GM11168 (cell line): Measurements from ENCODE around the gene SSRP1.
"Not testable (repeated sequence)": the region's sequence is repeated elsewhere in the genome, so short reads cannot be mapped to it uniquely, and the experiment has no call there.

Experiments
- in situ Hi-C: fragments of 300-500 bp; cut with MboI; formaldehyde crosslinking; loops from one replicate; pipeline ENCODE4 v1.12.0; 2022; ENCODE audit warnings: low sequenced_read_pairs; ENCODE audit not compliant: unreplicated experiment

SSRP1 gene

DNA sequence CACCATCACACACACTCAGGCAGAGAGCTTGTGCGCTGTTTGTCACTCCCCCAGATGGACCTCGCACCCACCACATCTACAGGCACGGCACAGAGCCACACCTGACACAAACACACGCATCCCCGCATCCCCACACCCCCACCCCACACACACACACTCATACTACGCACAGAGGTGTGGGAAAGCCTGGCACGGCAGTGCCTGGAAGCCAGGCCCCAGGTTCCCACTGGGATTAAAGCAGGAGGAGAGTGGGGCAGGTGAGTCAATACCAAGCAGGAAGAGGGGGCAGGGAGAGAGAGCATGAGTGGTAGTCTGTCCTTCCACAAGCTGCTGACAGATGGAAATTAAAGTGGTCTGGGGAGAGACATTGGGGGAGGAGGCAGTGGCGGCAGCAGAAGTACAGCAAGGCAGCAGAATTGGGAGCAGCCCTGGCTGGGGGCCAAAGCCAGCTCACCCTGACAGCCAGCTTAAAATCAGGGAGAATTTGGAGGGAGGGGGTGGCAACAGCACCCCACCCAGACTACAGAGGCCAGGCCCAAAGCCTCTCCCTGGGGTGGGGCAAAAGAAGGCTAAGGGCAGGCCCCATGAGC, 31.6 kb downstream of the SSRP1 start:
- in situ Hi-C loops: no loop called here

GRCh38 chr11:57303280-57303989, 32.3 kb downstream of the SSRP1 start:
- in situ Hi-C loops: no loop called here

DNA sequence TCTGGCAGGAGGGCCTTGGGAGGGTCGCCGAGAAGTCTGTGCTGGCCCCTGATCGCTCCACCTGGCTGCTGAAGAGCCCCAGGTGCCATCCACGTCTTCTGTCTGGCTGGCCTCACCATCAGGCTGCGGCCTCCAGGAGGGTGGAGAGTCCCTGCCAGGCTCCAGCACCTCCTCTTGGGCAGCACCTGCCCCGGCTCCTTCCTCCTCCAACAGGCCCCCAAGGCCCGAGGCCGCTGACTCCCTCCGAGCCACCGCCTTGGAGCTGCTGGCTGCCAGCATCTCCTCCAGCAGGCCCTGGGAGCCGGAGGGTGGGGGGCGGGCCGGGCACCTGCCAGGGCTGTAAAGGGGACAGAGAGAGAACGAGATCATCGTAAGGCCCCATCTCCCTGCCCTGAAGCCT, 33.2 kb downstream of the SSRP1 start:
- in situ Hi-C loops: no loop called here

- in situ Hi-C loops: no loop called here
Measured at GRCh38 chr11:57301711-57302423, 33.8 kb downstream of the SSRP1 start.

DNA sequence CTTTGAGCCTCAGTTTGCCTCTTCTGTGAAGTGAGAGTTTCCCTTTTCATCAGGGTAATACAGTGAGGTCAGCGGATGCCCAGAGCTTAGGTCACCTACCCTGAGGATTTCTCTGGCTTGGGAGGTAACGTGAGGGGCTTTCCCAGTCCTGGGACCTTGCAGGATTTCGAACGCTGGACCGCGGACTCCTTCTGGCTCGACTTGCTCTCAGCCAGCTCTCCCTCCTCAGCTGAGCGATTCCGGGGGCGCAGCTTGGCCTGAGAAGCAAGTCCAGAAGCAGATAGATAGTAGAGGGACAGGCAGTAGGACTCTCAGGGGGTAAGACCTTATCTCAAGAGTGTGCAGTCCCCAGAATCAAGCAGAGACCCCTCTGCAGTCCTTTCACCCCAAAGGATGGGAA, 34.9 kb downstream of the SSRP1 start:
- in situ Hi-C loops: no loop called here

GRCh38 chr11:57299150-57299737, 36.4 kb downstream of the SSRP1 start:
- in situ Hi-C loops: no loop called here

DNA sequence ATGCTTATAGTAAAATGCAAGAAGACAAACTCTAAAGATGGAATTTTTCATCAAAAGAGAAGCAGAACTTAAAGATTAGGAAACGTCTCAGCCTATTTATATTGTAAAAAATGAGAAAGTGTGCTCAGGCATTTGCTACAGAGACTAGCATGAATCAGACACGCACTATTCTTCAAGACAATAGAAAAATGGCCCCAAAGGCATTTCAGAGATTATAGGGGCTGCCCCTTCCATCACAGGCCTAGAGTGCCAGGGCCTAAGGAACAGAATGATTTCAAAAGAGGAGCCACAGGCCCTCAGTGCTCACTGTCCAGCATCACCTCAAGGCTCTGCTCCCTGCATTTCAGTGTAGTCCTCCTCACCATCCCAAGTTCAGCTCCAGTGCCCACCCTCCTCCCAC, 38.5 kb downstream of the SSRP1 start:
- in situ Hi-C loops: no loop called here

GRCh38 chr11:57296205-57296604, 39.5 kb downstream of the SSRP1 start:
- in situ Hi-C loops: not testable (repeated sequence)

GRCh38 chr11:57294225-57295131, 41.2 kb downstream of the SSRP1 start:
- in situ Hi-C loops: no loop called here

DNA sequence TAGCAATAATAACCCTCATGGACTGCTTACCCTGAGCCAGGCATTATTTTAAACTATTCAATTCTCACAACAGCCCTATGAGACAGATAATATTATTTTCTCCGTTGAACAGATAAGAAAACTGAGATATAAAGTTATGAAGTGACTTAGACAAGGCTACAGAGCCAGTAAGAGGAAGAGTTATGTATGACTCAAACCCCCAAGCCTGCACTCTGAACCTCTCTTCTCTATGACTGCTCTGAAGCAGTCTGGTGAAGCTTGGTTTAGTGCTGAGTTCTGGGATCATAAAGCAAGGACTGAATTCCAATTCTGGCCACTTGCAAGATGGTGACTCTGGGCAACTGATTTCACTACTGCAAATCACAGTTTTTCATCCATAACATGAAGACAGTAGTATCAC, 45.4 kb downstream of the SSRP1 start:
- in situ Hi-C loops: no loop called here

- in situ Hi-C loops: no loop called here
Measured at GRCh38 chr11:57288771-57289579, 46.7 kb downstream of the SSRP1 start.

DNA sequence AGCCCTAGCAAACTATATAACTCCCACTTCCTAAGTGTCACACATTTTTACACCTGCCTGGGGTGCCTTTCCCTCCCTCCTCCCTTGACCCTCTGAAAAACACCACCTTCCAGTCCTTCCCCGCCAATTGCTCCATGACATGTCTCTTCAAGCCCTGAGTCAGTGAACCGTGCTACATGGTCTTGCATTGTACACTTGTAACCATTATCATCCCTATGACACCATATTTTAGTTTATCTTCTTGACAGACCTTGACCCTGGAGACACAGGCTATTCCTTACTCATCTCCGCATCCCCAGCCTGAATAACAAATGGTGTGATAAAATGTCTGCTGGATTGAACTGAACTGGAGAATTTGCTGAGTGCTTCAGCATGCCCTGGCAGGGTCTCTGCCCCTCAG, 47.8 kb downstream of the SSRP1 start:
- in situ Hi-C loops: no loop called here

DNA sequence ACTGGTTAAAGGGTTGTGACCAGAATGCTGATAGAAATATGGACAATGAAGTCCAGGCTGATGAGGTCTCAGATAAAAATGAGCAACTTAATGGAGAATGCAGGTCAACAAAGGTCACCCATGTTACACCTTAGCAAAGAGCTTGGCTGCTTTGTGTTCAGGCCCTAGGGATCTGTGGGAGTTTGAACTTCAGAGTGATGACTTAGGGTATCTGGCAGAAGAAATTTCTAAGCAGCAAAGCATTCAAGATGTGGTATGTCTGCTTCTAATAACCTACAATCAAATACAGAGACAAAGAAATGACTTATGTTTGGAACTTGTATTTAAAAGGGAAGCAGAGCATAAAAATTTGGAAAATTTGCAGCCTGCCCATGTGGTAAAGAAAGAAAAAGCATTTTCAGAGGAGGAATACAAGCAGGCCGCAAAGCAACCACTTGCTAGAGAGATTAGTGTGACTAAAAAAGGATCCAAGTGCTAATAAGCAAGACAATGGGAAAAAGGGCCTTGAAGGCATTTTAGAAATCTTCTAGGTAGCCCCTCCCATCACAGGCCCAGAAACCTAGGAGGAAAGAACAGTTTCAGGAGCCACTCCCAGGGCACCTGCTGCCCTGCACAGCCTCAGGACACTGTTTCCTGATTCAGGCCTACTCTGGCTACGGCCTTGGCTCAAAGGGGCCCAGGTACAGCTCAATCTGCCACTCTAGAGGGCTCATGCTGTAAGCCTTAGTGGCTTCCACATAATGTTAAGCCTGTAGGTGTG, 52.3 kb downstream of the SSRP1 start:
- in situ Hi-C loops: no loop called here

DNA sequence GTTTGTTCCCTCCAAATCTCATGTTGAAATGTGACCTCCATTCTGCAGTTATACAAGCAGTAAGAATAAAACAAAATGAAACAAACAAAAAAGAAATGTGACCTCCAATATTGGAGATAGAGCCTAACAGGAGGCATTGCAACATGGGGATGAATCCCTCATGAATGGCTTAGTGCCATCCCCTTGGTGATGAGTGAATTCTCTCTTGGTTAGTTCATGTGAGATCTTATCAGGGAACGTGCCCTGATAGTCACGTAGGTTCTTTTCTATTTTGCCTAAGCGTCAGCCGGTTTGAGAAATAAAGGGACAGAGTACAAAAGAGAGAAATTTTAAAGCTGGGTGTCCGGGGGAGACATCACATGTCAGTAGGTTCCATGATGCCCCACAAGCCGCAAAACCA, 54.1 kb downstream of the SSRP1 start:
- in situ Hi-C loops: not testable (repeated sequence)

- in situ Hi-C loops: no loop called here
Measured at GRCh38 chr11:57279116-57279515, 56.6 kb downstream of the SSRP1 start.

DNA sequence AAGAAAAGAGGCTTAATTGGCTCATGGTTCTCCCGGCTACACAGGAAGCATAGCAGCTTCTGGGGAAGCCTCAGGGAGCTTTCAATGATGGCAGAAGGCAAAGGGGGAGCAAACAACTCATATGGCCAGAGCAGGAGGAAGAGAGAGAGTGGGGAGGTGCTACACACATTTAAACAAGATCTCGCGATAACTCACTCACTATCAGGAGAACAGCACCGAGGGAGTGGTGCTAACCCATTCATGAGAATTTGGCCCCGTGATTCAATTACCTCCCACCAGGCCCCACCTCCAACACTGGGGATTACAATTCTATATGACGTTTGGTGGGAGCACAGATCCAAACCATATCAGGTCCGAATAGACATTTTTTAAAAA, 57.0 kb downstream of the SSRP1 start:
- in situ Hi-C loops: no loop called here

DNA sequence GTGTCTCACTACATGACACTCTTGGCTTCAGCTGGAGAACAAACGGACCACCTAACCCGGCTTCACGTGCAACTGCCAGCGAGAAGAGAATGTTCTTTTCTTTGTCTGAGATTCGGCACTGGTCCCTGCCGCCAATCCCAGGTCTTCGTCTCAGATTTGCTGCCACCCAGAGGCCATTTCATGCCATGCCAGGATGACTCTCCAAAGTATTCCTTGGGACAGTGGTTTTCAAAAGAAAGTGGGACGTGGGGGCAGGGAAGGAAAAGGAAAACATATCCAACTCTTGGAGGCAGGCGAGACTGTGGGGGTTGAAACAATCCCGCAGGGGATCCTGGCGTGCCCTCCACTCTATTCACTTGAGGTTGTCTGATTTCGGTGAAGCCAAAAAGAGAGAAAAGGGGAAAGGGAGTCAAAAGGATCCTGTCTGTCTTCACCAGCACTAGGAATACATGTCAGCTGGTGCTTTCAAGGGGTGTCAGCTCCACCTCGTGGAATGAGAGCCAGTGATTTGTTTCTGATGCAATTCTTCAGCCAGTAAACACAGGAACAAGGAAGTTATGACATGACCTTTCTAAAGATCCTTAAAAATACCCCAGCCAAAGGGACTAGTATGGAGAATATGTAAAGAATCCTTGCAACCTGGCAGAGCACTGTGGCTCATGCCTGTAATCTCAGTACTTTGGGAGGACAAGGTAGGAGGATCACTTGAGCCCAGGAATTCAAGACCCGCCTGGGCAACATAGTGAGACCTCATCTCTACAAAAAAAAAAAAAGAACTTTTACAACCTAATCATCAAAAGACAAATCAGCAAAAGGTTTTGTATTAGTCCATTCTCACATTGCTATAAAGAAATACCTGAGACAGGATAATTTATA, 57.6 kb downstream of the SSRP1 start:
- in situ Hi-C loops: no loop called here
